GM18867 (cell line): ENCODE data around the gene RRH.

Experiments
- ATAC-seq: cut with Tn5 transposase; IDR thresholded peaks from one replicate; pipeline ENCODE4 v1.9.1; 2021; ENCODE audit warnings: mild to moderate bottlenecking, moderate library complexity; ENCODE audit not compliant: unreplicated experiment

The RRH gene

DNA sequence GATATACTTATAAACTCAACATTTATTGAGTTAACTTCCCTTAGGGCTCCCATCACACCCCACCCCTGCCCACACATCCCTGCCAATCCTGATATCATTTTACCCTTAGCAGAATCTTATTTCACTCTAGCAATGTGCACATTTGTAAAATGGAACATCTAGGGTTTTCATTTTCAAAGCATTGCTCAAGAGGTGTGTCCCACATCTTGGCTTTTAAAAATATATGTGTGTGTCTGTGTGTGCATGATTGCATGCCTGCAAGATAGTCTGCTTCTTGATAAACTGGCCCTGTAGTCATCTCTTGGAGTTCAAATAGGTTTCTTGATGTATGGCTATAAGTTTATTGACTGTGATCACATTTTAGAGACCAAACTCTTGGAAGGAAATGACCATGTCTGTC is 58.5 kb downstream of the RRH start:
- no peak for ATAC-seq

GRCh38 chr4:109887071-109887470 is 59.3 kb downstream of the RRH start:
- no peak for ATAC-seq

DNA sequence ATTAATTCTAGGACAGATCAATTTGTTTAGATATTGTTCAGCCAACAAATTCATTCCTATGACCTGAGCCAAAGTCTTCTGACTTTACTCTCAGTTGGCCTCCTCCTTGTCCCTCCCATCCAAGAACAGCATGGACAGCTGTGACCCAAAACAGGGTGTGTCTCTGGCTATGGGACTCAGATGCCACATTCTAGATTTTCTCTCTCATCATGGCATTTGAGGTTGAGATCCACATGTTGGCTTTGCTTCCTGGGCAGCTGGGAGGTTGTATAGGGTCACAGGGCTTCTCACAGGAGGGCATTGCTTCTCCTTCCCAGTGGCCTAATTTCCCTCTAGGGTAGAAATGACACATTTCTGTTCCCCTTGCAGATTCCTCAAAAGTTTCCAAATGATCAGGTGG is 62.3 kb downstream of the RRH start:
- ATAC-seq, result no peak
